Loucy (cell line): Measurements from ENCODE around the gene MYO5B.

Experiments used
- CTCF ChIP-seq: fragments of 200-600 bp; sonication (generic); conservative IDR thresholded peaks from 2 replicates; pipeline ENCODE4 v1.5.1; 2014; ENCODE audit warnings: mild to moderate bottlenecking, antibody characterized with exemption, low read length
- EZH2phosphoT487 ChIP-seq: fragments of 200-600 bp; IDR thresholded peaks from 2 replicates; pipeline ENCODE4 v1.6.1; 2018; ENCODE audit warnings: antibody characterized with exemption, mild to moderate bottlenecking, moderate library complexity, borderline replicate concordance

- no peak for TF ChIP-seq CTCF
- TF ChIP-seq EZH2phosphoT487: no peak
Observed at GRCh38 chr18:50111398-50111797, 83.5 kb downstream of the MYO5B start.
